ENCODE measurements around the gene GJA10.

The GJA10 gene

GRCh38 chr6:89917801-89918366 is 23.6 kb downstream of the GJA10 start:
- no peak for DNase-seq

- no peak for DNase-seq
These were observed 26.9 kb downstream of the GJA10 start for GRCh38 chr6:89921197-89921596.

GRCh38 chr6:89921691-89922090 is 27.4 kb downstream of the GJA10 start:
- no peak for DNase-seq

- DNase-seq, result no peak
These were observed 30.0 kb downstream of the GJA10 start for GRCh38 chr6:89924231-89924630.

- no peak for DNase-seq
These were observed 31.6 kb downstream of the GJA10 start for GRCh38 chr6:89925826-89926225.

GRCh38 chr6:89927264-89927663 is 33.0 kb downstream of the GJA10 start:
- no peak for DNase-seq

- DNase-seq, result no peak
These were observed 33.7 kb downstream of the GJA10 start for GRCh38 chr6:89927791-89928550.

GRCh38 chr6:89928604-89929003 is 34.3 kb downstream of the GJA10 start:
- DNase-seq, result no peak

- DNase-seq, result no peak
These were observed 36.5 kb downstream of the GJA10 start for GRCh38 chr6:89930789-89931188.

- DNase-seq, result peak; percentile 40
These were observed 38.1 kb downstream of the GJA10 start for GRCh38 chr6:89932245-89932802.

GRCh38 chr6:89934685-89935366 is 40.6 kb downstream of the GJA10 start:
- DNase-seq, result peak; percentile 48

- peak; percentile 29 for DNase-seq
These were observed 41.9 kb downstream of the GJA10 start for GRCh38 chr6:89936177-89936576.

- peak; percentile 25 for DNase-seq
These were observed 43.7 kb downstream of the GJA10 start for GRCh38 chr6:89938014-89938413.

GRCh38 chr6:89939144-89939543 is 44.9 kb downstream of the GJA10 start:
- peak; percentile 44 for DNase-seq

GRCh38 chr6:89940225-89941027 is 46.2 kb downstream of the GJA10 start:
- DNase-seq, result peak; percentile 57

GRCh38 chr6:89941031-89941762 is 46.9 kb downstream of the GJA10 start:
- peak; percentile 50 for DNase-seq

GRCh38 chr6:89941763-89942497 is 47.7 kb downstream of the GJA10 start:
- no peak for DNase-seq

- DNase-seq, result peak; percentile 52
These were observed 48.3 kb downstream of the GJA10 start for GRCh38 chr6:89942601-89943000.

GRCh38 chr6:89944181-89944755 is 50.0 kb downstream of the GJA10 start:
- DNase-seq, result no peak

- DNase-seq, result no peak
These were observed 50.6 kb downstream of the GJA10 start for GRCh38 chr6:89944826-89945407.
